CD4-positive, alpha-beta T cell (primary cell): ENCODE data around the gene RIOK1. TPM values are rescaled to one million over a fixed set of nuclear protein-coding genes. Genes with fewer than 3 reads are reported as not detected.
A peak's percentile ranks its signal among the peaks of the same experiment; 100 is the strongest.

Experiments
- ATAC-seq: fragments of 200-7000 bp; cut with Tn5 transposase; one replicate; pipeline ENCODE4 v1.10.0; 2022; ENCODE audit warnings: mild to moderate bottlenecking; ENCODE audit not compliant: poor library complexity
- CTCF ChIA-PET: fragments of 350-600 bp; sonication (Branson Sonifier 250); formaldehyde crosslinking; loops from one replicate; lab custom pipeline; 2021; ENCODE audit warnings: antibody characterized with exemption, inconsistent platforms; lab: Charles Lee
- POLR2A ChIA-PET: fragments of 350-600 bp; sonication (Branson Sonifier 250); formaldehyde crosslinking; loops from one replicate; lab custom pipeline; 2021; ENCODE audit warnings: antibody characterized with exemption, inconsistent platforms; lab: Charles Lee
- DNase-seq, 14 experiments: peaks; one replicate each; pipeline ENCODE4 v3.0.0-alpha.2; 2013 to 2020; ENCODE audit warnings: mixed read lengths in 2 of 14
- H3K27ac ChIP-seq, 2 donors: one replicate each; pipeline versions ENCODE4 v1.5.1 to v1.7.0; 2013; ENCODE audit warnings: low read length in 2 of 2, low read depth in 1 of 2, mild to moderate bottlenecking in 1 of 2
- H3K27me3 ChIP-seq, 2 experiments: 1 replicate in 1 of 2; 2 replicates in 1 of 2; pipeline versions ENCODE4 v1.6.1 to v1.7.0; 2013; ENCODE audit warnings: low read length in 2 of 2, control low read depth in 1 of 2, mild to moderate bottlenecking in 1 of 2, moderate library complexity in 1 of 2; ENCODE audit not compliant: insufficient read depth in 2 of 2, control insufficient read depth in 1 of 2
- H3K36me3 ChIP-seq: one replicate; pipeline ENCODE4 v1.6.1; 2013; ENCODE audit warnings: low read length, control low read depth; ENCODE audit not compliant: insufficient read depth
- H3K4me1 ChIP-seq: one replicate; pipeline ENCODE4 v1.6.1; 2013; ENCODE audit warnings: low read length, control low read depth; ENCODE audit not compliant: insufficient read depth
- H3K4me3 ChIP-seq: one replicate; pipeline ENCODE4 v1.5.1; 2013; ENCODE audit warnings: mild to moderate bottlenecking, low read length, moderate library complexity
- H3K9me3 ChIP-seq, 2 experiments: 1 replicate in 1 of 2; 2 replicates in 1 of 2; pipeline versions ENCODE4 v1.6.1 to v1.7.0; 2013; ENCODE audit warnings: low read length in 2 of 2, mild to moderate bottlenecking in 2 of 2, control low read depth in 1 of 2, moderate library complexity in 1 of 2; ENCODE audit not compliant: control insufficient read depth in 1 of 2, insufficient read depth in 1 of 2
- H3K27ac Mint-ChIP-seq: one replicate; pipeline ENCODE4 v1.8.0; 2020; ENCODE audit warnings: mixed read lengths
- H3K27me3 Mint-ChIP-seq: one replicate; pipeline ENCODE4 v1.8.0; 2021; ENCODE audit warnings: mixed read lengths
- H3K36me3 Mint-ChIP-seq: one replicate; pipeline ENCODE4 v1.8.0; 2021; ENCODE audit warnings: low read depth, mixed read lengths
- H3K4me1 Mint-ChIP-seq: one replicate; pipeline ENCODE4 v1.8.0; 2021; ENCODE audit warnings: low read depth, mixed read lengths
- H3K4me3 Mint-ChIP-seq: one replicate; pipeline ENCODE4 v1.8.0; 2020; ENCODE audit warnings: mild to moderate bottlenecking, mixed read lengths
- H3K9me3 Mint-ChIP-seq: one replicate; pipeline ENCODE4 v1.8.0; 2020; ENCODE audit warnings: mixed read lengths
- CTCF ChIP-seq: fragments of 200-600 bp; IDR thresholded peaks from one replicate; pipeline ENCODE4 v1.8.0; 2022; ENCODE audit warnings: antibody characterized with exemption, mild to moderate bottlenecking
- intact Hi-C, 2 experiments: fragments of 100-400 bp; cut with DNase I in 1 of 2; cut with micrococcal nuclease in 1 of 2; formaldehyde crosslinking; loops; one replicate each; pipeline versions ENCODE4 v1.15.1 to v1.9.0; 2023 to 2025; cut with DNase I, micrococcal nuclease
- total RNA-seq, 174 experiments: library from RNA in 2 of 174; stranded (reverse) in 2 of 174; gene quantifications; one replicate each; pipeline ENCODE4 v1.2.3 and lab custom pipeline; 2021 to 2026

RIOK1 gene
- total RNA-seq, 2 experiments from 2014 or later = 25.5 to 28.1 TPM

- H3K27me3 ChIP-seq = no peaks in the 10 kb centered on the region
- Mint-ChIP-seq H3K4me1 (peaks cover 43% of the 10 kb centered on the region), H3K36me3 (peaks cover 40% of the 10 kb centered on the region), H3K27me3 (no peaks in the 10 kb centered on the region), H3K27ac (peak overlapping the region; percentile 98), H3K4me3 (peak overlapping the region; percentile 93), H3K9me3 (no peaks in the 10 kb centered on the region)
- no peak for TF ChIP-seq CTCF
- ATAC-seq (peak; percentile 16), DNase-seq (peak in 5 of 14 experiments; percentile 1 to 82 (median 52))
- peaks cover 15% of the 10 kb centered on the region for H3K36me3 ChIP-seq
- ChIA-PET CTCF (interaction anchor here (0.5 to 2.8 kb wide), 3 partner anchors 76 to 388 kb away, joined by 3 to 11 read pairs (median 3); partner anchors contain the start of gene SSR1), POLR2A (interaction anchor here (0.5 to 4.0 kb wide), 11 partner anchors 9 to 713 kb away, joined by 3 to 48 read pairs (median 4); partner anchors contain the start of genes BLOC1S5, EEF1E1, SNRNP48 and SSR1)
- H3K4me3 ChIP-seq = peak overlapping the region; percentile 80
- no peaks in the 10 kb centered on the region for H3K9me3 ChIP-seq
- intact Hi-C loops = loop anchor here in 1 of 2 experiments (2.0 to 10.0 kb wide), 4 partner anchors 78 to 1044 kb away; partner anchors contain the start of genes SLC35B3 and SSR1
- peak overlapping the region; percentile 98 to 99 for H3K27ac ChIP-seq
- peaks cover 28% of the 10 kb centered on the region for H3K4me1 ChIP-seq
Measured at GRCh38 chr6:7390226-7390878, 744 bp downstream of the RIOK1 start.

- H3K9me3 Mint-ChIP-seq = no peaks in the 10 kb centered on the region
- H3K36me3 Mint-ChIP-seq = peaks cover 47% of the 10 kb centered on the region
- H3K27ac ChIP-seq = no peak overlapping the region
- ChIA-PET POLR2A (interaction anchor here (4.0 kb wide), 1 partner anchor 77 kb away, joined by 48 read pairs; the partner anchor contains the start of gene SSR1), CTCF (interaction anchor here (0.6 to 2.8 kb wide), 3 partner anchors 77 to 389 kb away, joined by 3 to 11 read pairs (median 3); partner anchors contain the start of gene SSR1)
- peak overlapping the region; percentile 98 for H3K27ac Mint-ChIP-seq
- H3K27me3 Mint-ChIP-seq = no peaks in the 10 kb centered on the region
- H3K4me3 ChIP-seq = no peak overlapping the region
- peaks cover 43% of the 10 kb centered on the region for H3K4me1 Mint-ChIP-seq
- no peaks in the 10 kb centered on the region for H3K27me3 ChIP-seq
- H3K4me3 Mint-ChIP-seq = peak overlapping the region; percentile 93
- no peak for ATAC-seq
- H3K4me1 ChIP-seq = peaks cover 28% of the 10 kb centered on the region
- H3K36me3 ChIP-seq = peaks cover 23% of the 10 kb centered on the region
- DNase-seq = no peak
- H3K9me3 ChIP-seq = no peaks in the 10 kb centered on the region
- TF ChIP-seq CTCF = no peak
- intact Hi-C loops = loop anchor here in 1 of 2 experiments (2.0 to 10.0 kb wide), 4 partner anchors 78 to 1044 kb away; partner anchors contain the start of genes SLC35B3 and SSR1
Measured at GRCh38 chr6:7391151-7391550, 1.5 kb downstream of the RIOK1 start.

- ATAC-seq (no peak), DNase-seq (no peak)
- POLR2A ChIA-PET = interaction anchor here (0.5 kb wide), 1 partner anchor 112 kb away, joined by 3 read pairs; no protein-coding TSS in a partner anchor
- H3K4me1 ChIP-seq = peaks cover 28% of the 10 kb centered on the region
- no peak overlapping the region for H3K27ac ChIP-seq
- Mint-ChIP-seq H3K27me3 (no peaks in the 10 kb centered on the region), H3K27ac (no peak overlapping the region), H3K9me3 (no peaks in the 10 kb centered on the region), H3K4me3 (peak overlapping the region; percentile 65), H3K36me3 (peaks cover 56% of the 10 kb centered on the region), H3K4me1 (peaks cover 43% of the 10 kb centered on the region)
- no peaks in the 10 kb centered on the region for H3K27me3 ChIP-seq
- intact Hi-C loops = loop anchor here in 1 of 2 experiments (5.0 to 10.0 kb wide), 3 partner anchors 675 to 1042 kb away; partner anchors contain the start of gene SLC35B3
- TF ChIP-seq CTCF = no peak
- no peak overlapping the region for H3K4me3 ChIP-seq
- CTCF ChIA-PET = interaction anchor here (1.0 to 1.1 kb wide), 2 partner anchors 8 to 92 kb away, joined by 3 read pairs; no protein-coding TSS in a partner anchor
- peaks cover 34% of the 10 kb centered on the region for H3K36me3 ChIP-seq
- no peaks in the 10 kb centered on the region for H3K9me3 ChIP-seq
Measured at GRCh38 chr6:7392402-7392801, 2.8 kb downstream of the RIOK1 start.
